ENCODE measurements around the gene MMP15. TPM values are rescaled to one million over a fixed set of nuclear protein-coding genes. Genes with fewer than 3 reads are reported as not detected.

The MMP15 gene
- total and polyA plus RNA-seq, 2 of the 4 experiments (the other 2 are of a cell fraction), result 0.18 to 0.56 TPM

DNA sequence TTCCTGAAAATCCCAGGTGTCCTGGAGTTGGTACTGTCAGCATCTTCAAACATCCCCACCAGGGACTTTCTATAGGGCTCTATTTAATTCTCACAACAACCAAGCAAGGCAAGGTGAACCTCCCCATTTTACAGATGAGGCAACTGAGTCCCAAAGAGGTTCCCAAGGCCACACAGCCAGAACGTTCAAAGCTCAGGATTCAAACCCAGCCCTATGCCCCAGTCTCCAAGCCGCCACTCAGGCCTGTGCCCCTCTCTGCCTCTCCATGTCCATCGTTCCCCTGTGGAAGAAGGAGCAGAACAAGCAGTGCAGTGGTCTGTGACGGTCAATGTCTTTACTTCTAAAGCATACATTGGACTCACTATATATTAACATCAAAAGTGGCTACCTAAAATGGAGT is 31.2 kb upstream of the MMP15 start:
- Histone ChIP-seq H3K9me1 (ENCODE audit: insufficient read depth, low read length) (peaks cover 5% of the 10 kb centered on the region; the same call in 1 of the 2 replicates), H2AFZ (replicated peaks; ENCODE audit: low read length, poor library complexity) (no peak overlapping the region), H2BK20ac (ENCODE audit: low read depth, low read length) (no peak overlapping the region), H3K27ac (ENCODE audit: insufficient read depth, low read length) (no peak overlapping the region), H2BK120ac (ENCODE audit: low read depth, low read length) (no peak overlapping the region), H2AK5ac (ENCODE audit: low read depth, low read length) (no peak overlapping the region), H3K79me1 (ENCODE audit: low read depth in 1 of 2, low read length in 2 of 2) (peaks cover 9 to 34% of the 10 kb centered on the region in 2 experiments; a peak in 3 of 4 replicates), H3K4me1 (ENCODE audit: control insufficient read depth, insufficient read depth, low read length) (peaks cover 5% of the 10 kb centered on the region; the same call in 1 of the 2 replicates), H2AK9ac (replicated peaks; ENCODE audit: low read depth, low read length, poor library complexity) (no peak overlapping the region), H4K8ac (ENCODE audit: low read depth in 2 of 2, low read length in 2 of 2) (no peak overlapping the region), H4K20me1 (ENCODE audit: insufficient read depth, low read length) (peaks cover 19% of the 10 kb centered on the region), H4K91ac (ENCODE audit: insufficient read depth, low read depth, low read length) (no peak overlapping the region), H2BK5ac (ENCODE audit: low read depth, low read length, poor library complexity, severe bottlenecking) (no peak overlapping the region), H2BK15ac (ENCODE audit: low read depth, low read length) (no peak overlapping the region), H3K18ac (ENCODE audit: low read depth, low read length) (no peak overlapping the region), H3K9me3 (ENCODE audit: control insufficient read depth, insufficient read depth, low read length) (no peaks in the 10 kb centered on the region), H3K9ac (ENCODE audit: low read depth, low read length) (no peak overlapping the region), H3K56ac (ENCODE audit: extremely low read depth, insufficient read depth, low read length) (no peak overlapping the region), H3K14ac (replicated peaks; ENCODE audit: low read depth, low read length) (no peak overlapping the region), H3K4ac (ENCODE audit: low read depth, low read length) (no peak overlapping the region), H3K4me2 (ENCODE audit: low read depth, low read length) (no peak overlapping the region), H4K5ac (ENCODE audit: low read depth, low read length) (no peak overlapping the region), H3K27me3 (ENCODE audit: control insufficient read depth, insufficient read depth, low read length) (no peaks in the 10 kb centered on the region; the same call in 1 of the 2 replicates), H3K4me3 (ENCODE audit: insufficient read depth, low read depth, low read length) (no peak overlapping the region), H3K23ac (ENCODE audit: low read depth, low read length) (no peak overlapping the region), H3K36me3 (ENCODE audit: control insufficient read depth, insufficient read depth, low read length) (peaks cover 34% of the 10 kb centered on the region; the same call in 1 of the 2 replicates)
- 70% methylated on average over 2 of the region's 4 CpGs; no CpG with 5 or more reads in 1 of the 2 experiments for WGBS, 2 experiments (ENCODE audit: extremely low coverage in 2 of 2, insufficient read length in 1 of 2)
- CTCF ChIA-PET, result no interaction called here
- in situ Hi-C loops (cut with MboI; ENCODE audit: low sequenced_read_pairs) (no loop called here), dilution Hi-C loops (cut with HindIII; ENCODE audit: low sequenced_read_pairs, unreplicated experiment) (no loop called here), intact Hi-C loops (cut with micrococcal nuclease) (no loop called here)
- TF ChIP-seq SMC3 (IDR thresholded peaks at IDR 0.05; ENCODE audit: low read depth, low read length) (no peak), RAD21 (IDR thresholded peaks at IDR 0.05; ENCODE audit: low read length) (no peak), ELK1 (IDR thresholded peaks at IDR 0.05; ENCODE audit: borderline replicate concordance, low read depth, low read length) (no peak), RCOR1 (IDR thresholded peaks at IDR 0.05; ENCODE audit: insufficient replicate concordance, low read length) (no peak), RFX5 (IDR thresholded peaks at IDR 0.05; ENCODE audit: low read depth, low read length) (no peak), POLR2A (IDR thresholded peaks at IDR 0.05; ENCODE audit: low read depth, low read length) (no peak), MAZ (IDR thresholded peaks at IDR 0.05; ENCODE audit: borderline replicate concordance, low read depth, low read length) (no peak), MAFK (IDR thresholded peaks at IDR 0.05; ENCODE audit: low read depth, low read length) (no peak)
- TF ChIP-seq, protein P1, sequence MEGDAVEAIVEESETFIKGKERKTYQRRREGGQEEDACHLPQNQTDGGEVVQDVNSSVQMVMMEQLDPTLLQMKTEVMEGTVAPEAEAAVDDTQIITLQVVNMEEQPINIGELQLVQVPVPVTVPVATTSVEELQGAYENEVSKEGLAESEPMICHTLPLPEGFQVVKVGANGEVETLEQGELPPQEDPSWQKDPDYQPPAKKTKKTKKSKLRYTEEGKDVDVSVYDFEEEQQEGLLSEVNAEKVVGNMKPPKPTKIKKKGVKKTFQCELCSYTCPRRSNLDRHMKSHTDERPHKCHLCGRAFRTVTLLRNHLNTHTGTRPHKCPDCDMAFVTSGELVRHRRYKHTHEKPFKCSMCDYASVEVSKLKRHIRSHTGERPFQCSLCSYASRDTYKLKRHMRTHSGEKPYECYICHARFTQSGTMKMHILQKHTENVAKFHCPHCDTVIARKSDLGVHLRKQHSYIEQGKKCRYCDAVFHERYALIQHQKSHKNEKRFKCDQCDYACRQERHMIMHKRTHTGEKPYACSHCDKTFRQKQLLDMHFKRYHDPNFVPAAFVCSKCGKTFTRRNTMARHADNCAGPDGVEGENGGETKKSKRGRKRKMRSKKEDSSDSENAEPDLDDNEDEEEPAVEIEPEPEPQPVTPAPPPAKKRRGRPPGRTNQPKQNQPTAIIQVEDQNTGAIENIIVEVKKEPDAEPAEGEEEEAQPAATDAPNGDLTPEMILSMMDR (conservative IDR thresholded peaks at IDR 0.05; ENCODE audit: low read depth, low read length), result no peak
- POLR2A ChIA-PET (ENCODE audit: unreplicated experiment), result no interaction called here
- ATAC-seq (ENCODE audit: low read depth) (no peak), DNase-seq (no peak)
- BruUV-seq (replicated peaks), result no TSS peak

Data from IMR-90 (cell line).